HL-60/S4 (cell line): ENCODE data around the gene EEF1A1.
"Not testable (repeated sequence)": the region's sequence is repeated elsewhere in the genome, so short reads cannot be mapped to it uniquely, and the experiment has no call there.

Experiments
- in situ Hi-C: fragments of 300-500 bp; cut with MboI; formaldehyde crosslinking; loops from 2 replicates; pipeline ENCODE4 v1.14.3; 2022; ENCODE audit warnings: low sequenced_read_pairs

The EEF1A1 gene

DNA sequence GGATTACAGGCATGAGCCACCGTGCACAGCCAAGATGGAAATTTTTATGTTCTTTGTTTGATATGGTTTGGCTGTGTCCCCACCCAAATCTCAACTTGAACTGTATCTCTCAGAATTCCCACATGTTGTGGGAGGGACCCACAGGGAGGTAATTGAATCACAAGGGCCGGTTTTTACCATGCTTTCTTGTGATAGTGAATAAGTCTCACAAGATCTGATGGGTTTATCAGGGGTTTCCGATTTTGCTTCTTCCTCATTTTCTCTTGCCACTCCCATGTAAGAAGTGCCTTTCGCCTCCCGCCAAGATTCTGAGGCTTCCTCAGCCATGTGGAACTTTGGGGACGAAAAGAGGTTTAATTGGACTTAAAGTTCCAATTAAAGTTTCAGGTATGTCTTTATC is 14.6 kb downstream of the EEF1A1 start:
- in situ Hi-C loops: no loop called here

GRCh38 chr6:73505705-73506104 is 15.1 kb downstream of the EEF1A1 start:
- in situ Hi-C loops: not testable (repeated sequence)

DNA sequence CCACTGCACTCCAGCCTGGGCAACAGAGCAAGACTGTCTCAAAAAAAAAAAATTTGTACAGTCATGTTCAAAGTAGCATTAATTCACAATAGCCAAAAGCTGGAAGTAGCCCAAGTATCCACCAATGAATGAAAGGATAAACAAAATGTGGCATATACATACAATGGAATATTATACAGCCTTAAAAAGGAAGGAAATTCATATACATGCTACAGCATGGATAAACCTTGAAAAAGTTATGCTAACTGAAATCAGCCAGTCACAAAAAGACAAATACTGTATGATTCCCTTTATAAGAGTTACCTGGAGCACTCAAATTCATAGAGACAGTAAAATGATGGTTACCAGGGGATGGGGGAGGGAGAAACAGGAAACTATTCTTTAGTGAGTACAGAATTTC is 15.7 kb downstream of the EEF1A1 start:
- in situ Hi-C loops: no loop called here

DNA sequence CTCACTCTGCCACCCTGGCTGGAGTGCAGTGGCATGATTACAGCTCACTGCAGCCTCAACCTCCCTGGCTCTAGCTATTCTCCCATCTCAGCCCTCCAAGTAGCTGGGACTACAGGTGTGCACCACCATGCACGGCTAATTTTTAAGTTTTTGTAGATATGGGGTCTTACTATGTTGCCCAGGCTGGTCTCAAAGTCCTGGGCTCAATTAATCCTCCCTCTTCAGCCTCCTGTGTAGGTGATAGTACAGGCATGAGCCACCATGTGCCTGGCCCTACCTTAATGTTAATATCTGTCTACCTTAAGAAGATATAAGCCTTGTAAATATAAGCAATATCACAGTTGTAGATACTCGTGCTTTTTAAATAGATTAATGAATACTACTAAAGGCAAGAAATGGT is 16.7 kb downstream of the EEF1A1 start:
- in situ Hi-C loops: no loop called here

DNA sequence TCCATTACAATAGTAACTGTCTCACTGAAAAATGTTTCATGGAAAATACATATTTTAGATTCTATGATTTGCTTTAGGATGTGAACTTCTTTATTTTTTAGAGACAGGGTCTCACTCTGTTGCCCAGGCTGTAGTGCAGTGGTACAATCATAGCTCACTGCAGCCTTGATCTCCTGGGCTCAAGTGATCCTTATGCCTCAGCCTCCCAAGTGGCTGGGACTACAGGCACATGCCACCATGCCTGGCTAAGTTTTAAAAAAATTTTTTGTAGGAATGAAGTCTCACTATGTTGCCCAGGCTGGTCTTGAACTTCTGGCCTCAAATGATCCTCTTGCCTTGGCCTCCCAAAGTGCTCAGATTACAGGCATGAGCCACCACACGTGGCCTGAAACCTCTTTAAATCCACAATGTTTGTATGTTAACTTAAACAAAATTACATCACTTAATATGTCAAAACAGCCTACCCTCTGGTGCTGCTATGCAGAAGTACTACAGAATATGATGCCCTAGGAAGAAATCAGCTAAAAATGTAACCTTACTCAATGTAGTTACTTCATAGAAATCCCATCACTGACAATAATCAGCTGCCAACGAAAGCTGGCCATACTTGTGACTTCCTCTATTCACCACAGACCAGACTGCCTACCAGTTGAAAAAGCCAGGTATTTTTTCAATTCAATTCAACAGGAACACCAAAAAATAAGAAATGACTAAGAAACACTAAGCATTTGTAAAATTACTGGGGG is 17.6 kb downstream of the EEF1A1 start:
- in situ Hi-C loops: no loop called here

GRCh38 chr6:73497915-73498314 is 22.9 kb downstream of the EEF1A1 start:
- in situ Hi-C loops: no loop called here

GRCh38 chr6:73491377-73491776 is 29.5 kb downstream of the EEF1A1 start:
- in situ Hi-C loops: no loop called here

GRCh38 chr6:73487473-73487872 is 33.4 kb downstream of the EEF1A1 start:
- in situ Hi-C loops: no loop called here

GRCh38 chr6:73484438-73484837 is 36.4 kb downstream of the EEF1A1 start:
- in situ Hi-C loops: no loop called here

DNA sequence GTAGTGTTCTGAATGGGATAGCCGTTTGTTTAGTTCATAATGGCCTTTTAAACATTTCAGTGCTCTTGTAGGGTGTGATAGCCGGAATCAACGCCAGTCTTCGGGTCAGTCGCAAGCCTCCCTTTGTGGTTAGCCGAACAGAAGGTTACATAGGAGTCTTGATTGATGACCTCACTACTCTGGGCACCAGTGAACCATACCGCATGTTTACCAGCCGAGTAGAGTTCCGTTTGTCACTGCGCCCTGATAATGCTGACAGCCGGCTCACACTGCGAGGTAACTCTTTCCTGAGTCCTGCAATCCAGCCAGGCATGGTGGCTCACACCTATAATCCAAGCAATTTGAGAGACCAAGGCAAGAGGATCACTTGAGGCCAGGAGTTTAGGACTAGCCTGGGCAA is 38.9 kb downstream of the EEF1A1 start:
- in situ Hi-C loops: no loop called here

GRCh38 chr6:73477407-73477806 is 43.4 kb downstream of the EEF1A1 start:
- in situ Hi-C loops: no loop called here

GRCh38 chr6:73476723-73477122 is 44.1 kb downstream of the EEF1A1 start:
- in situ Hi-C loops: no loop called here

DNA sequence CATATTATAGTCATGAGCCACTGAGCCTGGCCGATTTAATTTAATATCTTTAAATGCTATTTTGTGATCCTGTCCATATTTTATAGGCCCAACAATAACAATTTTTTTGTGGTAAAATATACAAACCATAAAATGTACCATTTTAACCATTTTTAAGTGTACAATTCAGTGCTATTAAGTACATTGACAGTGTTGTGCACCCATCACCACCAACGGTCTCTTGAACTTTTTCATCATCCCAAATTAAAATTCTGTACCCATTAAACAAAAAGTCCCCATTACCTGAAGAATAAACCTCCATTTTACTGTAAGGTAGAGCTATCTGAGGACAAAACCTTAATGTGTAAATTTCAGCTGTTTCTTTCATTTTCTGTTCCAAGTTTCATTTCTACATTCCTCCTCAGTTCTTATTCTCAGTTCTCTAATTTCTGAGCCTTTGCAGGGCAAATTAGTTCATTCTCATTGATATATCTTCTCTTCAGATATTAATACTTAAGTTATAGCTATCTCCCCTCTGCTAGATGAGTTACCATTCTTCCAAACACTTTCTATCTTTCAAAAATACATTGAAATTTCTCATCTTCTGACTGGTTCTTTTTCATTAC is 49.0 kb downstream of the EEF1A1 start:
- in situ Hi-C loops: no loop called here
